Measurements from ENCODE around the gene UGT1A9. TPM values are rescaled to one million over a fixed set of nuclear protein-coding genes. Genes with fewer than 3 reads are reported as not detected.
"Not testable (repeated sequence)": the region's sequence is repeated elsewhere in the genome, so short reads cannot be mapped to it uniquely, and the experiment has no call there.

The UGT1A9 gene
- polyA plus RNA-seq, 1 donor = not detected

- DNase-seq (ENCODE audit: low read depth) = no peak
Measured at GRCh38 chr2:233711312-233712008, 39.8 kb downstream of the UGT1A9 start.

- DNase-seq (ENCODE audit: low read depth) = no peak
Measured at GRCh38 chr2:233712611-233713261, 41.0 kb downstream of the UGT1A9 start, which contains the start of gene UGT1A5. TSS of gene UGT1A5 (plus strand) at chr2:233712907. CDS start at chr2:233712992, 85 bp downstream.

GRCh38 chr2:233713262-233713615 lies 41.5 kb downstream of the UGT1A9 start:
- no peak for DNase-seq (ENCODE audit: low read depth)

- DNase-seq (ENCODE audit: low read depth) = no peak
Measured at GRCh38 chr2:233714121-233714520, 42.4 kb downstream of the UGT1A9 start.

GRCh38 chr2:233718552-233718951 lies 46.9 kb downstream of the UGT1A9 start, which contains the start of gene UGT1A4:
TSS of gene UGT1A4 (plus strand) at chr2:233718736. CDS start at chr2:233718821, 85 bp downstream.
- DNase-seq (ENCODE audit: low read depth) = no peak

- DNase-seq (ENCODE audit: low read depth) = no peak
Measured at GRCh38 chr2:233728723-233729301, 57.1 kb downstream of the UGT1A9 start, which contains the start of gene UGT1A3. TSS of gene UGT1A3 (plus strand) at chr2:233729042. CDS start at chr2:233729127, 85 bp downstream.

GRCh38 chr2:233736868-233737653 lies 65.4 kb downstream of the UGT1A9 start:
- DNase-seq (ENCODE audit: low read depth) = not testable (repeated sequence)

- DNase-seq (ENCODE audit: low read depth) = no peak
Measured at GRCh38 chr2:233740870-233741269, 69.2 kb downstream of the UGT1A9 start.

- DNase-seq (ENCODE audit: low read depth) = no peak
Measured at GRCh38 chr2:233743464-233744259, 72.0 kb downstream of the UGT1A9 start.

- no peak for DNase-seq (ENCODE audit: low read depth)
Measured at GRCh38 chr2:233745073-233745755, 73.5 kb downstream of the UGT1A9 start.

GRCh38 chr2:233745838-233746237 lies 74.1 kb downstream of the UGT1A9 start:
- not testable (repeated sequence) for DNase-seq (ENCODE audit: low read depth)

- DNase-seq (ENCODE audit: low read depth) = no peak
Measured at GRCh38 chr2:233746475-233747282, 75.0 kb downstream of the UGT1A9 start.

- DNase-seq (ENCODE audit: low read depth) = no peak
Measured at GRCh38 chr2:233747283-233747544, 75.5 kb downstream of the UGT1A9 start.

GRCh38 chr2:233750689-233751088 lies 79.0 kb downstream of the UGT1A9 start:
- not testable (repeated sequence) for DNase-seq (ENCODE audit: low read depth)

- not testable (repeated sequence) for DNase-seq (ENCODE audit: low read depth)
Measured at GRCh38 chr2:233751212-233752009, 79.7 kb downstream of the UGT1A9 start.

GRCh38 chr2:233754872-233755611 lies 83.3 kb downstream of the UGT1A9 start:
- DNase-seq (ENCODE audit: low read depth) = no peak

- no peak for DNase-seq (ENCODE audit: low read depth)
Measured at GRCh38 chr2:233756429-233757081, 84.9 kb downstream of the UGT1A9 start.

- no peak for DNase-seq (ENCODE audit: low read depth)
Measured at GRCh38 chr2:233758141-233758540, 86.4 kb downstream of the UGT1A9 start.

Data from forelimb muscle (tissue), 1 donor.